ENCODE data around the gene CHPF.
A peak's percentile ranks its signal among the peaks of the same experiment; 100 is the strongest.

Gene CHPF

DNA sequence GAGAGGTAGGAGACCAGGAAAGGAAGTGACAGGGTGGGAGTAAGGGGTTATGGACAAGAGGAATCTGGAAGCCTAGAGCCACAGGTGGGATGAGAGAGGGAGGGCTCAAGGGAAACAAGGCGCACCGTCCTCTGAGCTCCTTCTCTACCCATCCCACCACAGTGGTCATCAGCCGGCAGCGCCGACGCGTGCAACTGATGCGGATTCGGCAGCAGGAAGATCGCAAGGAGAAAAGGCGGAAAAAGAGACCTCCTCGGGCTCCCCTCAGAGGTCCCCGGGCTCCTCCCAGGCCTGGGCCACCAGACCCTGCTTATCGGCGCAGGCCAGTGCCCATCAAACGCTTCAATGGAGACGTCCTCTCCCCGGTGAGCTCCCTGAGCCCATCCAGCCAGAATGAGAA is 5.4 kb upstream of the CHPF start:
- DNase-seq (ENCODE audit: extremely low read depth, low read depth): no peak
- TF ChIP-seq, protein P1, sequence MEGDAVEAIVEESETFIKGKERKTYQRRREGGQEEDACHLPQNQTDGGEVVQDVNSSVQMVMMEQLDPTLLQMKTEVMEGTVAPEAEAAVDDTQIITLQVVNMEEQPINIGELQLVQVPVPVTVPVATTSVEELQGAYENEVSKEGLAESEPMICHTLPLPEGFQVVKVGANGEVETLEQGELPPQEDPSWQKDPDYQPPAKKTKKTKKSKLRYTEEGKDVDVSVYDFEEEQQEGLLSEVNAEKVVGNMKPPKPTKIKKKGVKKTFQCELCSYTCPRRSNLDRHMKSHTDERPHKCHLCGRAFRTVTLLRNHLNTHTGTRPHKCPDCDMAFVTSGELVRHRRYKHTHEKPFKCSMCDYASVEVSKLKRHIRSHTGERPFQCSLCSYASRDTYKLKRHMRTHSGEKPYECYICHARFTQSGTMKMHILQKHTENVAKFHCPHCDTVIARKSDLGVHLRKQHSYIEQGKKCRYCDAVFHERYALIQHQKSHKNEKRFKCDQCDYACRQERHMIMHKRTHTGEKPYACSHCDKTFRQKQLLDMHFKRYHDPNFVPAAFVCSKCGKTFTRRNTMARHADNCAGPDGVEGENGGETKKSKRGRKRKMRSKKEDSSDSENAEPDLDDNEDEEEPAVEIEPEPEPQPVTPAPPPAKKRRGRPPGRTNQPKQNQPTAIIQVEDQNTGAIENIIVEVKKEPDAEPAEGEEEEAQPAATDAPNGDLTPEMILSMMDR (IDR thresholded peaks at IDR 0.05; ENCODE audit: low read depth, low read length): no peak

DNA sequence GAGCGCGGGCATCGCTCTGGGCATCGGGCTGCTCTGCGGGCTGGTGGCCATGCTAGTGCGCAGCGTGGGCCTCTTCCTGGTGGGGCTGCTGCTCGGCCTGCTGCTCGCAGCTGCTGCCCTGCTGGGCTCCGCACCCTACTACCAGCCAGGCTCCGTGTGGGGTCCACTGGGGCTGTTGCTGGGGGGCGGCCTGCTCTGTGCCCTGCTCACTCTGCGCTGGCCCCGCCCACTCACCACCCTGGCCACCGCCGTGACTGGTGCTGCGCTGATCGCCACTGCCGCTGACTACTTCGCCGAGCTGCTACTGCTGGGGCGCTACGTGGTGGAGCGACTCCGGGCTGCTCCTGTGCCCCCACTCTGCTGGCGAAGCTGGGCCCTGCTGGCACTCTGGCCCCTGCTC is 4.0 kb upstream of the CHPF start:
- DNase-seq (ENCODE audit: extremely low read depth, low read depth): no peak
- TF ChIP-seq, protein P1 (IDR thresholded peaks at IDR 0.05; ENCODE audit: low read depth, low read length): no peak

DNA sequence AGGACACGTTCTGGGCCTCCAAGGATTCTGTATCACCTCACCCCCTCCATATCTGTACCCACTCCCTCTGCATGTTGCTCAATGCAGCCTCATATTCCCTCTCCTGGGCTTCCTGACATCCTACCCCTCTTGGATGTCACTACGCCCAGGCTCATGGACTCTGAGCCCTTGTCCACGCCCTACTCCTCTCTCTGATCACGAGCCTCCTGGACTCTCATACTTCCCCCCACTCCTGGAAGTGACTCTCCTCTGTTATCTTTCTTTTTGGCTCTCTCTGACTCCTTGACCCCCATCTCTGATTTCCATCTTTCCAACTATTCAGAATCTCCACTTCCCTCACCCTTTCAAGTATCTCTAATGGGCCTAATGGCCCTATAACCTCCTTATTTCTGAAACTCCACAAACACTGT is 2.3 kb upstream of the CHPF start:
- TF ChIP-seq, protein P1 (IDR thresholded peaks at IDR 0.05; ENCODE audit: low read depth, low read length): no peak
- no peak for DNase-seq (ENCODE audit: extremely low read depth, low read depth)

DNA sequence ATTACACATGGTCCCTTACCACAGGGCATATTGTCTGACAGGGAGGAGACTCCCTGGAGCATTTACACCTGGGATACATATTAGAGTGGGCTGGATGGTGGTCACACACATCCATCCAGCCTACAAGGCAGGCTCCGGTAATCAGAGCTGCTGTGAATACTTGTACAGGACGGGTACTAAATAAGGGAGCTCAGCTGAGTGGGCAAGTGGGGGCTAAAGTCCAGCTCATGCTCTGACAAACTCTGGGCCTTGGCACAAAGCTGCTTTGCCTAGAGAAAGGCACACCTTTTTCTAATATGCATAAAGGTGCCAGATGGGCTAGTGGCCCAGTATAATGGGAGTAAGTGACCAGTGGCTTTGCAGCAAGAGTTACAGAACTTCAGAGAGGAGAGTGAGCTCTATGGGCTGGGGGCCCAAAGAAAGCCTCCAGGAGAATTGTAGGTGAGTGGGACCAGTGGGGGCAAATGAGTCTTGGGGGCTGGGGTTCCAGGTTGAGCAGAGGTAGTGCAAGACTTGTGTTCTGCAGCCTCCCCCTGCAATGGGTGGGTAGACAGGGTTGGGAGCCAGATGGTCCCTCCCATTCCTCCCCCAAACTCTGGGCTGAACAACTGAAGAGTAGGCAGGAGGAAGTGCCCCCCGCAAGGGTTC is 1.8 kb upstream of the CHPF start:
- DNase-seq (ENCODE audit: extremely low read depth, low read depth): no peak
- TF ChIP-seq, protein P1 (IDR thresholded peaks at IDR 0.05; ENCODE audit: low read depth, low read length): no peak

DNA sequence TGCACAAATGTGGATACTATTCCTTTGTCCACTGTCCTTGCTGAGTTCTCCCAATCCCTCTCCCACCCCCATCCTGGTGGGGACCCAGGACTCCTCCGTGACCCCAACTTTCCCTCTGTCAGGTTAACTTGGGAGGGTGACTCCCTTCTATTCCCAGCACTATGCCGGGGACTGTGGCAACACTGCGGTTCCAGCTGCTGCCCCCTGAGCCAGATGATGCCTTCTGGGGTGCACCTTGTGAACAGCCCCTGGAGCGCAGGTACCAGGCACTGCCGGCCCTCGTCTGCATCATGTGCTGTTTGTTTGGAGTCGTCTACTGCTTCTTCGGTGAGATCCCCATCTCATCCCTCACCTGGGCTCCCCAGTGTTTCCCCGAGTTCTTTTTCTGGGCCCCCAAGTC is 958 bp upstream of the CHPF start:
- no peak for DNase-seq (ENCODE audit: extremely low read depth, low read depth)
- TF ChIP-seq, protein P1 (IDR thresholded peaks at IDR 0.05; ENCODE audit: low read depth, low read length): no peak

DNA sequence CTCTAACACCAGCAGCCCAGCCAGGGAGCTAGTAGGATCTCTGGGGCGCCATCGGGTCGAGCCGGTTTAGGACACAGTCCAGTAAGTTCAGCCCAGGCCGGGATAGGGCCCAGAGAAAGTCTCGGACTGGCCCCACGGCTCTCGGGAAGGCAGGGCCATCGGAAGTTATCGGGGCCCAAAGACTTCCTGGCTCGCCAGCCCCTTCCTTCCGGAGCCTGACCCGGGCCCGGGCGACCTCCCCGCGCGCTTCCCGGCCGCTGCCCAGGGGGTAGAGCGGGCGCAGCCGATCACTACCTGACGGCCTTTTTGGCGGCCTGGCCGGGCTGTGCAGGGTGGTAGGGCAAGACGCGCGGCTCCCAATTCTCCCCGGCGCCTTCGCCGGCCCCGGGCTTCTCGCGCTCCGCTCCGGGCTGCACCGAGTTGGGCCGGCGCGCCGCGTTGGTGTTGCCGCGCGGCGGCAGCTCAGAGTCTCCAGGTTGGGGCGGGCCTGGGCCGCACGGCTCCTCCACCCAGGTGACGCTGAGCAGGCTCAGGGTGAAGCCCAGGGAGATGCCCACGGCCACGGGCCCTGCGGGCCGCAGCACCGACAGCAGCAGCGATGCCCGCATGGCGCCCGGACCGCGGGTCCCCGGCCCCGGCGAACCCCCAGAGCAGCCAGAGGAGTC is 546 bp downstream of the CHPF start:
- DNase-seq (ENCODE audit: extremely low read depth, low read depth): no peak
- TF ChIP-seq, protein P1 (IDR thresholded peaks at IDR 0.05; ENCODE audit: low read depth, low read length): no peak

DNA sequence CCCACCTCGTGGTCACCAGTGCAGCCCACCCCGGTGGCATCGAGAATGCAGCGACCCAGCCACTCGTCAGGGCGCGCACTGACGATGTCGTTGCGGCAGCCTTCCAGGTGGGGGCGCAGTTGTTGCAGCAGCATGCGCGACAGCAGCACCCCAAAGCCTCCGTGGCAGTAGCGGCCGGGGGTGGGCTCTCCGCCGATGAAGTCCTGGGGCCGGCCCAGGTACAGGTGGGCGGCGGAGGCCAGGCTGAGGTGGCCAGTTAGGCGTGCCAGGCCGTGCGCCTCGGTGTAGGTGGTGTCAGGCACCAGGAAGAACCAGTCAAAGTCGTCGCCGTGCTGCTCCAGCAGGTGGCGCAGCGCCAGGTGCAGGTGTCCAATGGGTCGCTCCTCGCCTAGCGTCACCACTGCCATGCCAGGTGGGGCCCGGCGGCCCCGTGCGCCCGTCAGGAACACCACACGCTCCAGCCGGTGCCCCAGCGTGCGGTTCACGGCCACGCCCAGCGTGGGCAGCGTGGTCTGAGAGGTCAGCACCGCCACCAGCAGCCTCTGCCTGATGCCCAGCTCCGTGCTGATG is 1.9 kb downstream of the CHPF start:
- TF ChIP-seq, protein P1 (IDR thresholded peaks at IDR 0.05; ENCODE audit: low read depth, low read length): peak; percentile 63
- no peak for DNase-seq (ENCODE audit: extremely low read depth, low read depth)
